Measurements from ENCODE around the gene DSTN.

- TF ChIP-seq CTCF (conservative IDR thresholded peaks at IDR 0.05) (no peak), ZFX (IDR thresholded peaks at IDR 0.05) (no peak)
These were observed 69.0 kb downstream of the DSTN start for GRCh38 chr20:17638835-17639407.
